GM18508 (cell line): ENCODE data around the gene DLGAP1.
"Not testable (repeated sequence)": the region's sequence is repeated elsewhere in the genome, so short reads cannot be mapped to it uniquely, and the experiment has no call there.

ENCODE experiments used
- ATAC-seq: cut with Tn5 transposase; IDR thresholded peaks from one replicate; pipeline ENCODE4 v1.9.1; 2021; ENCODE audit warnings: moderate number of reproducible peaks; ENCODE audit not compliant: insufficient read depth, unreplicated experiment

The DLGAP1 gene

GRCh38 chr18:3715231-3716080, 739.7 kb downstream of the DLGAP1 start:
- no peak for ATAC-seq

GRCh38 chr18:3713708-3714107, 741.4 kb downstream of the DLGAP1 start:
- no peak for ATAC-seq

DNA sequence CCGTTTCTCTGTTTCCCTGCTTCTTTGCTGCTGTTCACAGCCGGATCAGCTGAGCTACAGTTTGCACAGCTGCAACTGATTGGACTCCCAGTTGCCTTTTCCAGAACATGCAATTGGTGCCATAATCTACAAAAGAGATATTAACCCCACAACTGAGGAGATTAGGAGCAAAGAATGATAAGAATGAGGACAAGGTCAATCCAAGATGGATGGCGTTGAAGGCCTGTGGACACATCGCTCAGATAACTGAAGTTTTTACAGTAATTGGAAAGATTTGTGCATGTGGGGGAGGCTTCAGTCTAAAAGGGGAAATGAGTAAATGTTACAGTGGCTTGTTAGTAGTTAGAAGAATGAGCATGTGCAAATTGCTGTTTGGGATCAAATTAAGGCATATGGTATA, 741.9 kb downstream of the DLGAP1 start:
- ATAC-seq, result no peak

DNA sequence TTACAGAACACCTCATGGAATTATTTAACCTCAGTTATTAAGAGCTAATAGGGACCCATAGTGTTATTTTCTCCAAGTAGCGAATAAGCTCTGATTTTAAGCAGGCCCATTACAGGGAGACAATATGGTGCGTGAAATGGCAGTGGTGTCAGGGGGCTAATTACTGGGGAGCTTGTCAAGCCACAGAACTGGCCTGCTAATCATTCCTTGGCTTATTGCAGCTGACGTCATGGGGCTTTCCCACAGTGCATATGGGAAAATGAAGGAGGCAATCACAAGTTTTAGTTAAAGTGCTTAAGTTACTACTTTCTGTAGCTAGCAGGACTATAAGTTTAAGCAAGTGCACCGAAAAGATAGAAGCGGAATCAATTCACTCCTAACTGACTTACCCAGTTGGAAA, 742.6 kb downstream of the DLGAP1 start:
- ATAC-seq, result no peak

- no peak for ATAC-seq
These were observed 744.3 kb downstream of the DLGAP1 start for GRCh38 chr18:3710712-3711301.

GRCh38 chr18:3709205-3709604, 745.9 kb downstream of the DLGAP1 start:
- no peak for ATAC-seq

DNA sequence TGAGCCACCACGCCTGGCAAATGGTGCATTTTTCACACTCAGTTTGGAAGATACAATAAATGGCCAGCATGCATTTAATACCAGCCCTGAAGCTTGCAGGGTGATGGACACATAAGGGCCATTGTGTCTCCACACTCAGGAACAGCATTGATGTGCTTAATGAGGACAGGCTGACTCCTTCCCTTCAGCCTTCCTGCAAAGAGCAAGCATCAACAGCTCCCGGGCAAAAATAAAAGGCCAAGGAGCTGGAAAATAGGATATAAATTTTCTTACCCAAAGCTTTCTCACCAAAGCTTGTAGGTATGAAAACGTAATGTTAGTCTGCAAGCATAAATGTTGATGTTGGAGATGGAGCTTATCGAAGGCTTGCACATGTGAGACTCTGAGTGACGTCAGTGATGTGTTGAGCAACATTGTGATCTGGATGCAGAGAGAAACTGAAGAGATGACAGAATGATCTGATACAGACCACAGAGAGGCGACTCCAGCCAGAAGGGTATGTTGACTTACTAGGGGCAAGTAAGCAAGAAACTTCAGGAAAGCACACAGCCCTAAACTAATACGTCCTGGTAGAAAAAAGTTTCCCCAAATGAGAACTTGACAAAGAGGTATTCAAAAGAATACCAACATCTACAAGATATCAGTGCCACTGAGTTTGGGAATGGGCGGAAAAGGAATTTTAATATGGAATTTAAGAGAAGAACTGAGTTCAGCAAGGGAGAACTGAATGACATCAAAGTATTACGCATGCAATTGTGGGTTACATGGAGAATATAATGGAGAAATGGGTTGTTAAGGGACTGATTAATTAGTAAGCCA, 748.6 kb downstream of the DLGAP1 start:
- ATAC-seq, result no peak

GRCh38 chr18:3704556-3705344, 750.4 kb downstream of the DLGAP1 start:
- no peak for ATAC-seq

GRCh38 chr18:3703732-3704176, 751.4 kb downstream of the DLGAP1 start:
- no peak for ATAC-seq

DNA sequence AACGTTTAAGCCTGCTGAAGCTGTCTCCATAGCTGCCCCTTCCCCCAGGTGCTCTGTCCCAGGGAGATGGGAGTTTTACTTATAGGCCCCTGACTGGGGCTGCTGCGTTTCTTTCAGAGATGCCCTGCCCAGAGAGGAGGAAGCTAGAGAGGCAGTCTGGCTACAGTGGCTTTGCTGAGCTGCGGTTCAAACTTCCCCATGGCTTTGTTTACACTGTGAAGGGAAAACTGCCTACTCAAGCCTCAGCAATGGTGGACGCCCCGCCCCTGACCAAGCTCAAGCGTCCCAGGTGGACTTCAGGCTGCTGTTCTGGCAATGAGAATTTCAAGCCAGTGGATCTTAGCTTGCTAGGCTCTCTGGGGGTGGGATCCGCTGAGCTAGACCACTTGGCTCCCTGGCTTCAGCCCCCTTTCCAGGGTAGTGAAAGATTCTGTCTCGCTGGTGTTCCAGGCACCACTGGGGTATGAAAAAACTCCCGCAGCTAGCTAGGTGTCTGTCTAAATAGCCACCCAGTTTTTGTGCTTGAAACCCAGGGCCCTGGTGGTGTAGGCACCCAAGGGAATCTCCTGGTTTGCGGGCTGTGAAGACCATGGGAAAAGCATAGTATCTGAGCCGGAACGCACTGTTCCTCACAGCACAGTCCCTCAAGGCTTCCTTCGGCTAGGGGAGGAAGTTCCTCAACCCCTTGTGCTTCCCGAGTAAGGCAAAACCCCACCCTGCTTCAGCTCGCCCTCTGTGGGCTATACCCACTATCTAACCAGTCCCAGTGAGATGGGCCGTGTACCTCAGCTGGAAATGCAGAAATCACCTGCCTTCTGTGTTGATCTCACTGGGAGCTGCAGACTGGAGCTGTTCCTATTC, 755.2 kb downstream of the DLGAP1 start:
- ATAC-seq, result not testable (repeated sequence)

DNA sequence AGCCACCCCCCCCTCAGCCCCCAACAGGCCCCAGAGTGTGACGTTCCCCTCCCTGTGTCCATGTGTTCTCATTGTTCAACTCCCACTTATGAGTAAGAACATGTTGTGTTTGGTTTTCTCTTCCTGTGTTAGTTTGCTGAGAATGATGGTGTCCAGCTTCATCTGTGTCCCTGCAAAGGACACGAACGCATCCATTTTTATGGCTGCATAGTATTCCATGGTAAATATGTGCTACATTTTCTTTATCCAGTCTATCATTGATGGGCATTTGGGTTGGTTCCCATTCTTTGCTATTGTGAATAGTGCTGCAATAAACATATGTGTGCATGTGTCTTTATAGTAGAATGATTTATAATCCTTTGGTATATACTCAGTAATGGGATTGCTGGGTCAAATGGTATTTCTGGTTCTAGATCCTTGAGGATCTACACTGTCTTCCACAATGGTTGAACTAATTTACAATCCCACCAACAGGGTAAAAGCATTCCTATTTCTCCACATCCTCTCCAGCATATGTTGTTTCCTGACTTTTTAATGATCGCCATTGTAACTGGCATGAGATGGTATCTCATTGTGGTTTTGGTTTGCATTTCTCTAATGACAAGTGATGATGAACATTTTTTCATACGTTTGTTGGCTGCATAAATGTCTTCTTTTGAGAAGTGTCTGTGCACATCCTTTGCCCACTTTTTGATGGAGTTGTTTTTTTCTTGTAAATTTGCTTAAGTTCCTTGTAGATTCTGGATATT, 760.9 kb downstream of the DLGAP1 start:
- not testable (repeated sequence) for ATAC-seq

DNA sequence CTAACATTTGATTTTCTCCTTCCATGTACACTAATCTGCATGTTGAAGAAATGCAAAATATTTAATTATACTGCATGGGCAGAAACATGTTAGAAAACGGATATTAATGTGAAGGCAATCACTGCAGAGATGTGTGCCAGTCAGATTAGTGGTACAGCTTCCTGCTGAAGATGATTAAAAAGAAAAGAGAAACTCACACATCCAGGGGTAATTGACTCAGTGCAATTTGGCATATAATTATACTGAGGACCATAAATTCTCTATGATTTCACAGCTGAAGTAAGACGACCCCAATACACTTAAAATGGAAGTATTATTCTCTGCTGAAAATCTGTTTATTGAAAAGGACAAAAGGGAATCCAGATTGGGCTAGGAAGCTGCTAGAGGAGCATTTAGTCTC, 761.7 kb downstream of the DLGAP1 start:
- ATAC-seq, result no peak

- no peak for ATAC-seq
These were observed 762.4 kb downstream of the DLGAP1 start for GRCh38 chr18:3692691-3693090.

GRCh38 chr18:3692113-3692621, 762.9 kb downstream of the DLGAP1 start:
- no peak for ATAC-seq

DNA sequence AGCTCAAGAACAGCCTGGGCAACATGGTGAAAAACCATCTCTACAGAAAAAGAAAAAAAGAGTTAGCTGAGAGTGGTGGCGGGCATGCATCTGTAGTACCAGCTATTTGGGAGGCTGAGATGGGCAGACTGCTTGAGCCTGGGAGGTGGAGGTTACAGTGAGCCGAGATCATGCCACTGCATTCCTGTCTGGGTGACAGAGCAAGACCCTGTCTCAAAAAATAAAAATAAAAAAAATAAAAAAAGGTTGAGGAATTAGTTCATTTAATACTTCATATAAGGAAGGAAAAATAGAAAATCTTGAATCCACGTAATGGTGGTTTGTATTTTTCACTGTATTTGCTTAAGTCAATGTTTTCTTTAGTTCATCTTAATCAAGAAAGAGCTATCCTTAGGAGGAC, 763.4 kb downstream of the DLGAP1 start:
- no peak for ATAC-seq

- ATAC-seq, result no peak
These were observed 764.4 kb downstream of the DLGAP1 start for GRCh38 chr18:3690764-3691066.

GRCh38 chr18:3689986-3690763, 764.9 kb downstream of the DLGAP1 start:
- ATAC-seq, result no peak

GRCh38 chr18:3689091-3689490, 766.0 kb downstream of the DLGAP1 start:
- no peak for ATAC-seq
